H9 (cell line): ENCODE results near the gene RRAD. TPM values are rescaled to one million over a fixed set of nuclear protein-coding genes. Genes with fewer than 3 reads are reported as not detected.

ENCODE experiments used
- DNase-seq: peaks from one replicate; pipeline ENCODE4 v3.0.0-alpha.2; 2017
- H2AFZ ChIP-seq: one replicate; pipeline ENCODE4 v1.6.1; 2013; ENCODE audit warnings: mild to moderate bottlenecking, low read length, control low read depth, moderate library complexity
- H2AK5ac ChIP-seq: 2 replicates; pipeline ENCODE4 v1.6.1; 2013; ENCODE audit warnings: low read length, control low read depth, mixed read lengths; ENCODE audit not compliant: insufficient read length
- H2BK120ac ChIP-seq: one replicate; pipeline ENCODE4 v1.6.1; 2013; ENCODE audit warnings: low read depth, mild to moderate bottlenecking, low read length, control low read depth, inconsistent platforms; ENCODE audit not compliant: poor library complexity, severe bottlenecking
- H2BK12ac ChIP-seq: 2 replicates; pipeline ENCODE4 v1.6.1; 2013; ENCODE audit warnings: low read length, control low read depth, mixed read lengths, low read depth; ENCODE audit not compliant: insufficient read length
- H2BK15ac ChIP-seq: 2 replicates; pipeline ENCODE4 v1.6.1; 2013; ENCODE audit warnings: low read depth, low read length, control low read depth
- H2BK20ac ChIP-seq: one replicate; pipeline ENCODE4 v1.6.1; 2013; ENCODE audit warnings: low read depth, mild to moderate bottlenecking, low read length, control low read depth, inconsistent platforms; ENCODE audit not compliant: poor library complexity, severe bottlenecking
- H2BK5ac ChIP-seq: 2 replicates; pipeline ENCODE4 v1.6.1; 2013; ENCODE audit warnings: low read length, control low read depth, mixed read lengths; ENCODE audit not compliant: insufficient read length
- H3K14ac ChIP-seq: 2 replicates; pipeline ENCODE4 v1.6.1; 2013; ENCODE audit warnings: low read length, control low read depth; ENCODE audit not compliant: insufficient read depth
- H3K18ac ChIP-seq: 2 replicates; pipeline ENCODE4 v1.6.1; 2013; ENCODE audit warnings: low read depth, mild to moderate bottlenecking, mixed read lengths, low read length, control low read depth; ENCODE audit not compliant: insufficient read length
- H3K23ac ChIP-seq: 2 replicates; pipeline ENCODE4 v1.6.1; 2013; ENCODE audit warnings: low read length, control low read depth, mixed read lengths, low read depth; ENCODE audit not compliant: insufficient read length
- H3K23me2 ChIP-seq: 2 replicates; pipeline ENCODE4 v1.6.1; 2013; ENCODE audit warnings: low read depth, mild to moderate bottlenecking, mixed read lengths, low read length, control low read depth; ENCODE audit not compliant: insufficient read length, poor library complexity, severe bottlenecking
- H3K27ac ChIP-seq: 2 replicates; pipeline ENCODE4 v1.5.1; 2013; ENCODE audit warnings: low read length, control low read depth, mixed read lengths, low read depth; ENCODE audit not compliant: insufficient read length
- H3K27me3 ChIP-seq: 2 replicates; pipeline ENCODE4 v1.6.1; 2013; ENCODE audit warnings: low read length, control low read depth, inconsistent platforms; ENCODE audit not compliant: insufficient read depth
- H3K4ac ChIP-seq: 2 replicates; pipeline ENCODE4 v1.6.1; 2013; ENCODE audit warnings: low read depth, mild to moderate bottlenecking, control low read depth, inconsistent platforms, low read length, moderate library complexity
- H3K4me1 ChIP-seq: 2 replicates; pipeline ENCODE4 v1.6.1; 2013; ENCODE audit warnings: low read length, control low read depth, inconsistent platforms; ENCODE audit not compliant: insufficient read depth
- H3K4me2 ChIP-seq: 2 replicates; pipeline ENCODE4 v1.6.1; 2013; ENCODE audit warnings: low read length, control low read depth, mixed read lengths; ENCODE audit not compliant: insufficient read length, insufficient read depth
- H3K56ac ChIP-seq: 2 replicates; pipeline ENCODE4 v1.6.1; 2013; ENCODE audit warnings: low read depth, mild to moderate bottlenecking, mixed read lengths, low read length, control low read depth; ENCODE audit not compliant: insufficient read length
- H3K79me1 ChIP-seq: 2 replicates; pipeline ENCODE4 v1.6.1; 2013; ENCODE audit warnings: low read depth, mild to moderate bottlenecking, moderate library complexity, low read length, control low read depth, inconsistent platforms; ENCODE audit not compliant: insufficient read depth, poor library complexity, severe bottlenecking
- H3K79me2 ChIP-seq: 2 replicates; pipeline ENCODE4 v1.6.1; 2013; ENCODE audit warnings: low read length, control low read depth, inconsistent platforms; ENCODE audit not compliant: insufficient read depth
- H3K9ac ChIP-seq: 2 replicates; pipeline ENCODE4 v1.6.1; 2013; ENCODE audit warnings: low read length, control low read depth, mixed read lengths; ENCODE audit not compliant: insufficient read length; ENCODE audit errors: extremely low read depth
- H3K9me3 ChIP-seq: one replicate; pipeline ENCODE4 v1.6.1; 2013; ENCODE audit warnings: low read depth, low read length, inconsistent platforms; ENCODE audit not compliant: control insufficient read depth
- H3T11ph ChIP-seq: one replicate; pipeline ENCODE4 v1.6.1; 2013; ENCODE audit warnings: mild to moderate bottlenecking, low read length, control low read depth, inconsistent platforms
- H4K20me1 ChIP-seq: one replicate; pipeline ENCODE4 v1.6.1; 2013; ENCODE audit not compliant: control insufficient read depth, insufficient read length, insufficient read depth
- H4K5ac ChIP-seq: 2 replicates; pipeline ENCODE4 v1.6.1; 2013; ENCODE audit warnings: low read depth, mild to moderate bottlenecking, mixed read lengths, low read length, control low read depth; ENCODE audit not compliant: insufficient read length
- H4K8ac ChIP-seq: replicated peaks from 2 replicates; pipeline ENCODE4 v1.6.1; 2013; ENCODE audit warnings: low read length, control low read depth, mixed read lengths, low read depth; ENCODE audit not compliant: insufficient read length
- H4K91ac ChIP-seq: 2 replicates; pipeline ENCODE4 v1.6.1; 2013; ENCODE audit warnings: low read depth, mild to moderate bottlenecking, moderate library complexity, mixed read lengths, low read length, control low read depth; ENCODE audit not compliant: insufficient read length
- H3K27ac Mint-ChIP-seq, 3 experiments: 2 replicates in 2 of 3; 3 replicates in 1 of 3; pipeline ENCODE4 v1.8.0; 2020 to 2021; ENCODE audit warnings: mixed read lengths in 3 of 3, mild to moderate bottlenecking in 1 of 3, moderate library complexity in 1 of 3
- H3K27me3 Mint-ChIP-seq: 2 replicates; pipeline ENCODE4 v1.8.0; 2021; ENCODE audit warnings: low read depth, mild to moderate bottlenecking, moderate library complexity, mixed read lengths
- H3K36me3 Mint-ChIP-seq, 3 experiments: 2 replicates in 2 of 3; 3 replicates in 1 of 3; pipeline ENCODE4 v1.8.0; 2020 to 2021; ENCODE audit warnings: low read depth in 3 of 3, mixed read lengths in 3 of 3; ENCODE audit not compliant: insufficient read depth in 1 of 3
- H3K4me1 Mint-ChIP-seq, 2 experiments: 2 replicates each; pipeline ENCODE4 v1.8.0; 2020; ENCODE audit warnings: mixed read lengths in 2 of 2
- H3K4me3 Mint-ChIP-seq, 2 experiments: 2 replicates in 1 of 2; 3 replicates in 1 of 2; pipeline ENCODE4 v1.8.0; 2020 to 2021; ENCODE audit warnings: mild to moderate bottlenecking in 2 of 2, mixed read lengths in 2 of 2, moderate library complexity in 1 of 2
- H3K9me3 Mint-ChIP-seq, 2 experiments: 2 replicates in 1 of 2; 3 replicates in 1 of 2; pipeline ENCODE4 v1.8.0; 2020; ENCODE audit warnings: mild to moderate bottlenecking in 2 of 2, mixed read lengths in 2 of 2, moderate library complexity in 1 of 2
- WGBS: extraction: QIAGEN DNeasy Blood & Tissue Kit; methylation state at CpG from one replicate; pipeline ENCODE4 v1.1.7; 2013; ENCODE audit warnings: missing lambda C conversion rate, low lambda C conversion rate, mixed read lengths; ENCODE audit not compliant: insufficient read length; ENCODE audit errors: extremely low coverage; 5-methylcytosine and 5-hydroxymethylcytosine counted together
- total RNA-seq: library from RNA; stranded (reverse); gene quantifications from 2 replicates; pipeline ENCODE4 v1.2.1, GENCODE V29; 2021
- TF ChIP-seq, protein P1 (sequence below): fragments of 200-600 bp; sonication (generic); conservative IDR thresholded peaks from 3 replicates; pipeline ENCODE4 v1.8.0; 2021; ENCODE audit warnings: antibody characterized with exemption, mild to moderate bottlenecking

RRAD gene
- total RNA-seq, 1 experiment from 2014 or later = 0.72 TPM

DNA sequence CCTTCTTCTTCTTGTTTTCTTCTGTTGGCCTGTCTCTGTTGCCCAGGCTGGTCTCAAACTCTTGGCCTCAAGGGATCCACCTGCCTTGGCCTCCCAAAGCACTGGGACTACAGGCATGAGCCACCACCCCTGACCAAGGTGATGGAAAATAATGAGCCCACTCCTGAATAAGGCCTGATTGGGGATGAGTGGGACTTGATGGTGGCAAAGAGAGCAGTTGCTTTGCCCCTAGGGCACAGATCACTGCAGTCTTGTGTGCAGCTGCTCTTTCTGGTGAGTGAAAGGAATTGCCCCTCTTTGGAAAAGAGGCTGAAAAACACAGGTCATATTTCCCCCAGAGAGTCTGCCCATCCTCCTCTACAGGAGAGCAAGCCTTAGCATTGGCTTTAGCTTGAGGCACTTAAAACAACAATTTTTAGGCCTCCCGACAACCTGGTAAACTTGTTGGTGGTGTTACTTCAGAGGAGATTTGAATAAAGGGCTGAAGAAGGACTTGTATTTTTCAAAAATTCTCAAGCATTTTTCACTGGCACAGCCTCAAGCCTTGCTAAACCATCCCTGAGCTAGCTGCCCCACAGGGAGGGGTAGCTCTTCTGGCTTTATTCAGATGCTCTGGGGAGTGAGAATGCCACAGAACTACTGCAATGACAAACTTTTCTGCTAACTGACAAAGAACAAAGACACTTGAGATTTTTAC, 51.1 kb downstream of the RRAD start:
- Histone ChIP-seq H4K8ac (no peak overlapping the region), H2AFZ (no peak overlapping the region), H3K23ac (no peak overlapping the region), H2AK5ac (no peak overlapping the region), H4K20me1 (no peaks in the 10 kb centered on the region), H4K5ac (no peak overlapping the region), H3K56ac (no peak overlapping the region), H2BK5ac (no peak overlapping the region), H4K91ac (no peak overlapping the region), H3K4ac (no peak overlapping the region), H3K23me2 (no peaks in the 10 kb centered on the region), H3T11ph (no peak overlapping the region), H3K79me2 (no peaks in the 10 kb centered on the region), H2BK120ac (no peak overlapping the region), H3K4me2 (no peak overlapping the region), H3K9me3 (no peaks in the 10 kb centered on the region), H3K9ac (no peak overlapping the region), H3K27ac (no peak overlapping the region), H2BK20ac (no peak overlapping the region), H3K14ac (no peak overlapping the region), H3K79me1 (no peaks in the 10 kb centered on the region), H2BK15ac (no peak overlapping the region), H2BK12ac (no peak overlapping the region), H3K27me3 (no peaks in the 10 kb centered on the region), H3K4me1 (no peaks in the 10 kb centered on the region; the same call in 1 of the 2 replicates), H3K18ac (no peak overlapping the region)
- no CpG with 5 or more reads among the region's 1 CpG for WGBS
- Mint-ChIP-seq H3K27me3 (peaks cover 5% of the 10 kb centered on the region), H3K9me3 (no peaks in the 10 kb centered on the region; a peak in 1 of 5 replicates), H3K27ac (peak overlapping the region in 1 of 3 experiments; percentile 33; a peak in 1 of 7 replicates), H3K4me3 (peak overlapping the region in 1 of 2 experiments; percentile 38; a peak in 3 of 5 replicates), H3K4me1 (peaks cover 12% of the 10 kb centered on the region in 2 experiments), H3K36me3 (no peaks in the 10 kb centered on the region)
- TF ChIP-seq, protein P1, sequence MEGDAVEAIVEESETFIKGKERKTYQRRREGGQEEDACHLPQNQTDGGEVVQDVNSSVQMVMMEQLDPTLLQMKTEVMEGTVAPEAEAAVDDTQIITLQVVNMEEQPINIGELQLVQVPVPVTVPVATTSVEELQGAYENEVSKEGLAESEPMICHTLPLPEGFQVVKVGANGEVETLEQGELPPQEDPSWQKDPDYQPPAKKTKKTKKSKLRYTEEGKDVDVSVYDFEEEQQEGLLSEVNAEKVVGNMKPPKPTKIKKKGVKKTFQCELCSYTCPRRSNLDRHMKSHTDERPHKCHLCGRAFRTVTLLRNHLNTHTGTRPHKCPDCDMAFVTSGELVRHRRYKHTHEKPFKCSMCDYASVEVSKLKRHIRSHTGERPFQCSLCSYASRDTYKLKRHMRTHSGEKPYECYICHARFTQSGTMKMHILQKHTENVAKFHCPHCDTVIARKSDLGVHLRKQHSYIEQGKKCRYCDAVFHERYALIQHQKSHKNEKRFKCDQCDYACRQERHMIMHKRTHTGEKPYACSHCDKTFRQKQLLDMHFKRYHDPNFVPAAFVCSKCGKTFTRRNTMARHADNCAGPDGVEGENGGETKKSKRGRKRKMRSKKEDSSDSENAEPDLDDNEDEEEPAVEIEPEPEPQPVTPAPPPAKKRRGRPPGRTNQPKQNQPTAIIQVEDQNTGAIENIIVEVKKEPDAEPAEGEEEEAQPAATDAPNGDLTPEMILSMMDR = no peak
- DNase-seq = no peak
